H1 (cell line): Measurements from ENCODE around the gene ATAD3B. TPM values are rescaled to one million over a fixed set of nuclear protein-coding genes. Genes with fewer than 3 reads are reported as not detected.

Experiments
- CTCF ChIA-PET: fragments of 300-600 bp; sonication (Branson Sonifier 250); formaldehyde crosslinking; loops from one replicate; lab custom pipeline; 2021; ENCODE audit not compliant: partially characterized antibody; lab: Charles Lee
- POLR2A ChIA-PET: fragments of 300-600 bp; sonication (Branson Sonifier 250); formaldehyde crosslinking; loops from one replicate; lab custom pipeline; 2021; ENCODE audit warnings: inconsistent platforms; ENCODE audit not compliant: partially characterized antibody; lab: Charles Lee
- DNase-seq, 2 experiments: peaks; one replicate each; pipeline versions ENCODE4 v3.0.0 to v3.0.0-alpha.2; 2010 to 2022; ENCODE audit warnings: low spot score in 2 of 2, low read depth in 1 of 2, mixed read lengths in 1 of 2
- FAIRE-seq: peaks from 2 replicates; lab custom pipeline; 2011; peaks lifted over from hg19 to GRCh38; lab: Jason Lieb, UNC
- H2AFZ ChIP-seq: 2 replicates; pipeline ENCODE4 v1.8.1; 2012; ENCODE audit warnings: low read length, inconsistent platforms
- H2AK5ac ChIP-seq: 2 replicates; pipeline ENCODE4 v1.6.1; 2013; ENCODE audit warnings: low read depth, low read length
- H2BK120ac ChIP-seq: replicated peaks from 2 replicates; pipeline ENCODE3; 2013; ENCODE audit warnings: low read depth, low read length, inconsistent platforms
- H2BK12ac ChIP-seq: 2 replicates; pipeline ENCODE4 v1.6.1; 2013; ENCODE audit warnings: low read depth, low read length
- H2BK15ac ChIP-seq: 2 replicates; pipeline ENCODE4 v1.6.1; 2013; ENCODE audit warnings: low read length
- H2BK20ac ChIP-seq: 2 replicates; pipeline ENCODE4 v1.6.1; 2013; ENCODE audit warnings: low read length
- H2BK5ac ChIP-seq: 2 replicates; pipeline ENCODE4 v1.6.1; 2013; ENCODE audit warnings: low read depth, low read length
- H3K14ac ChIP-seq: 2 replicates; pipeline ENCODE4 v1.6.1; 2013; ENCODE audit warnings: inconsistent platforms; ENCODE audit not compliant: insufficient read length
- H3K18ac ChIP-seq: 2 replicates; pipeline ENCODE4 v1.6.1; 2013; ENCODE audit warnings: low read length; ENCODE audit errors: extremely low read depth
- H3K23ac ChIP-seq: 2 replicates; pipeline ENCODE4 v1.6.1; 2013; ENCODE audit warnings: inconsistent platforms; ENCODE audit not compliant: insufficient read length
- H3K23me2 ChIP-seq: 2 replicates; pipeline ENCODE4 v1.6.1; 2013; ENCODE audit warnings: low read depth, low read length
- H3K27ac ChIP-seq: 2 replicates; pipeline ENCODE4 v1.6.1; 2011; ENCODE audit warnings: low read depth, low read length, inconsistent platforms
- H3K27me3 ChIP-seq, 4 experiments: replicated peaks in 1 of 4; 1 replicate in 1 of 4; 2 replicates in 3 of 4; pipeline versions ENCODE4 v1.6.1 to v1.8.1; 2011 to 2013; ENCODE audit warnings: low read length in 3 of 4, mild to moderate bottlenecking in 3 of 4, inconsistent platforms in 2 of 4, mixed read lengths in 2 of 4, moderate library complexity in 1 of 4; ENCODE audit not compliant: control insufficient read depth in 3 of 4, insufficient read depth in 3 of 4; ENCODE audit errors: extremely low read depth in 1 of 4
- H3K36me3 ChIP-seq, 4 experiments: 2 replicates each; pipeline versions ENCODE4 v1.6.1 to v1.8.1; 2011 to 2013; ENCODE audit warnings: mild to moderate bottlenecking in 4 of 4, low read length in 3 of 4, moderate library complexity in 2 of 4, control low read depth in 1 of 4, inconsistent platforms in 1 of 4; ENCODE audit not compliant: insufficient read depth in 4 of 4, control insufficient read depth in 2 of 4
- H3K4ac ChIP-seq: replicated peaks from 2 replicates; pipeline ENCODE3; 2013; ENCODE audit warnings: low read length, low read depth, mixed read lengths, inconsistent platforms; ENCODE audit not compliant: insufficient read length
- H3K4me1 ChIP-seq, 4 experiments: replicated peaks in 1 of 4; 1 replicate in 1 of 4; 2 replicates in 3 of 4; pipeline versions ENCODE4 v1.6.1 to v1.8.1; 2011 to 2013; ENCODE audit warnings: low read length in 3 of 4, inconsistent platforms in 2 of 4, mixed read lengths in 1 of 4; ENCODE audit not compliant: insufficient read depth in 4 of 4, control insufficient read depth in 3 of 4
- H3K4me2 ChIP-seq, 2 experiments: 2 replicates each; pipeline versions ENCODE4 v1.6.1 to v1.8.1; 2011 to 2013; ENCODE audit warnings: low read depth in 2 of 2, low read length in 2 of 2, control low read depth in 1 of 2, inconsistent platforms in 1 of 2, mild to moderate bottlenecking in 1 of 2; ENCODE audit not compliant: insufficient read depth in 1 of 2
- H3K4me3 ChIP-seq, 4 experiments: fragments of 200-600, 300-600 bp in 1 of 4; sonication (generic), shearing (Covaris generic), sonication (Bioruptor Twin) in 1 of 4; 2 replicates each; pipeline versions ENCODE4 v1.5.1 to v1.8.1; 2011 to 2016; ENCODE audit warnings: low read length in 4 of 4, low read depth in 3 of 4, control low read depth in 2 of 4, inconsistent platforms in 2 of 4, mild to moderate bottlenecking in 2 of 4, mixed read lengths in 1 of 4, moderate library complexity in 1 of 4; ENCODE audit not compliant: insufficient read depth in 2 of 4; ENCODE audit errors: extremely low read depth in 1 of 4
- H3K56ac ChIP-seq: replicated peaks from 2 replicates; pipeline ENCODE3; 2013; ENCODE audit warnings: low read depth, mild to moderate bottlenecking, mixed read lengths, low read length, inconsistent platforms; ENCODE audit not compliant: insufficient read length
- H3K79me1 ChIP-seq: 2 replicates; pipeline ENCODE4 v1.6.1; 2013; ENCODE audit warnings: low read depth, low read length, control low read depth
- H3K79me2 ChIP-seq, 2 experiments: 2 replicates each; pipeline versions ENCODE4 v1.6.1 to v1.8.1; 2012 to 2013; ENCODE audit warnings: low read length in 2 of 2, mild to moderate bottlenecking in 2 of 2, inconsistent platforms in 1 of 2; ENCODE audit not compliant: insufficient read depth in 2 of 2, control insufficient read depth in 1 of 2
- H3K9ac ChIP-seq, 4 experiments: replicated peaks in 1 of 4; 1 replicate in 1 of 4; 2 replicates in 3 of 4; pipeline versions ENCODE4 v1.6.1 to v1.8.1; 2011 to 2013; ENCODE audit warnings: low read depth in 3 of 4, low read length in 3 of 4, control low read depth in 2 of 4, mild to moderate bottlenecking in 2 of 4, moderate library complexity in 2 of 4, inconsistent platforms in 1 of 4; ENCODE audit errors: extremely low read depth in 1 of 4
- H3K9me3 ChIP-seq, 2 experiments: 2 replicates each; pipeline versions ENCODE4 v1.6.1 to v1.8.1; 2012 to 2013; ENCODE audit warnings: mild to moderate bottlenecking in 2 of 2, moderate library complexity in 2 of 2, control low read depth in 1 of 2, inconsistent platforms in 1 of 2, low read depth in 1 of 2, low read length in 1 of 2, mixed read lengths in 1 of 2; ENCODE audit not compliant: insufficient read depth in 2 of 2
- H4K20me1 ChIP-seq, 2 experiments: replicated peaks in 1 of 2; 2 replicates each; pipeline versions ENCODE3 to v1.8.1; 2011 to 2013; ENCODE audit warnings: inconsistent platforms in 2 of 2, low read length in 2 of 2, mild to moderate bottlenecking in 1 of 2; ENCODE audit not compliant: insufficient read depth in 2 of 2, control insufficient read depth in 1 of 2
- H4K5ac ChIP-seq: 2 replicates; pipeline ENCODE4 v1.6.1; 2013; ENCODE audit warnings: low read length, low read depth, mixed read lengths, inconsistent platforms; ENCODE audit not compliant: insufficient read length
- H4K8ac ChIP-seq: 2 replicates; pipeline ENCODE4 v1.8.0; 2013; ENCODE audit warnings: mild to moderate bottlenecking, moderate library complexity, low read length, inconsistent platforms; ENCODE audit not compliant: insufficient read depth; ENCODE audit errors: extremely low read depth
- H4K91ac ChIP-seq: replicated peaks from 2 replicates; pipeline ENCODE3; 2013; ENCODE audit warnings: low read length, mixed read lengths, inconsistent platforms; ENCODE audit not compliant: insufficient read length
- CTCF ChIP-seq, 3 experiments: IDR thresholded peaks; 1 replicate in 2 of 3; 2 replicates in 1 of 3; pipeline versions ENCODE4 v1.5.1 to v1.6.1; 2011; ENCODE audit warnings: low read length in 3 of 3, mild to moderate bottlenecking in 3 of 3, inconsistent platforms in 2 of 3, low read depth in 1 of 3, moderate library complexity in 1 of 3; ENCODE audit not compliant: insufficient read depth in 1 of 3; ENCODE audit errors: control extremely low read depth in 1 of 3
- EGR1 ChIP-seq: IDR thresholded peaks from 2 replicates; pipeline ENCODE4 v1.6.1; 2011; ENCODE audit warnings: low read depth, low read length, borderline replicate concordance
- WGBS, 2 experiments: shearing (Covaris generic) in 1 of 2; methylation state at CpG; one replicate each; pipeline versions ENCODE4 v1.1.6 to v1.1.7; 2013 to 2015; ENCODE audit warnings: low lambda C conversion rate in 2 of 2, mixed read lengths in 2 of 2, inconsistent platforms in 1 of 2, low coverage in 1 of 2, missing lambda C conversion rate in 1 of 2; ENCODE audit not compliant: insufficient replicate concordance in 2 of 2, insufficient coverage in 1 of 2, insufficient read length in 1 of 2; ENCODE audit errors: extremely low coverage in 1 of 2, missing lambda C conversion rate in 1 of 2; 5-methylcytosine and 5-hydroxymethylcytosine counted together
- polyA plus RNA-seq, 7 experiments: library from polyadenylated mRNA; depleted of rRNA in 3 of 7; stranded (reverse) in 5 of 7; unstranded in 2 of 7; fragments of >200 nt in 5 of 7; fragments of 200-250 nt in 2 of 7; gene quantifications; 1 replicate in 5 of 7; 2 replicates in 1 of 7; 4 replicates in 1 of 7; pipeline versions ENCODE4 v1.2.1 to v1.2.3, GENCODE V29; 2011 to 2013; ENCODE audit warnings: missing spikeins in 2 of 7, mixed read lengths in 2 of 7
- total RNA-seq: library from RNA; stranded (reverse); fragmentation: NEBNext Ultra II Directional; extraction: Animal tissue kit (Norgen Biotek cat#: 25700); gene quantifications from 2 replicates; pipeline ENCODE4 v1.2.1, GENCODE V29; 2021

ATAD3B gene
- total and polyA plus RNA-seq, 2 of the 8 experiments (the other 6 are each of a cell fraction or from before 2014, with no cell fraction given), result 31.3 to 63.0 TPM

- H3K4me2 ChIP-seq, result no peak overlapping the region
- no peak overlapping the region for H2BK120ac ChIP-seq
- H2BK5ac ChIP-seq, result no peak overlapping the region
- H3K18ac ChIP-seq, result no peak overlapping the region
- no peak for TF ChIP-seq EGR1
- peak in 1 of 3 experiments; percentile 6; a peak in 1 of 4 replicates for TF ChIP-seq CTCF (IDR thresholded peaks at IDR 0.05; ENCODE audit: control extremely low read depth in 1 of 3, insufficient read depth in 1 of 3, low read depth in 1 of 3, low read length in 3 of 3)
- no peak overlapping the region for H2AK5ac ChIP-seq
- POLR2A ChIA-PET, result interaction anchor here (0.8 to 2.1 kb wide), 5 partner anchors 10 to 51 kb away, joined by 3 to 5 read pairs (median 3); no protein-coding TSS in a partner anchor
- H3K27ac ChIP-seq, result no peak overlapping the region
- H3K79me2 ChIP-seq, result no peaks in the 10 kb centered on the region
- 94% methylated on average over 16 of the region's 16 CpGs; no CpG with 5 or more reads in 1 of the 2 experiments for WGBS, 2 experiments
- no peak overlapping the region for H2AFZ ChIP-seq
- no peaks in the 10 kb centered on the region for H3K4me1 ChIP-seq
- H3K9ac ChIP-seq, result no peak overlapping the region
- no peaks in the 10 kb centered on the region for H3K36me3 ChIP-seq
- H3K79me1 ChIP-seq, result no peaks in the 10 kb centered on the region
- H2BK12ac ChIP-seq, result no peak overlapping the region
- H3K56ac ChIP-seq, result no peak overlapping the region
- H4K91ac ChIP-seq, result no peak overlapping the region
- H4K5ac ChIP-seq, result no peak overlapping the region
- FAIRE-seq (no peak), DNase-seq (no peak)
- H2BK15ac ChIP-seq, result no peak overlapping the region
- H4K20me1 ChIP-seq, result no peaks in the 10 kb centered on the region
- CTCF ChIA-PET, result interaction anchor here (0.8 to 2.2 kb wide), 3 partner anchors 9 to 47 kb away, joined by 3 to 5 read pairs (median 5); no protein-coding TSS in a partner anchor
- no peak overlapping the region for H3K23ac ChIP-seq
- H4K8ac ChIP-seq, result no peak overlapping the region
- H3K14ac ChIP-seq, result no peak overlapping the region
- no peak overlapping the region for H3K4ac ChIP-seq
- no peak overlapping the region for H3K4me3 ChIP-seq
- H2BK20ac ChIP-seq, result no peak overlapping the region
- H3K27me3 ChIP-seq, result no peaks in the 10 kb centered on the region
- no peaks in the 10 kb centered on the region for H3K9me3 ChIP-seq
- H3K23me2 ChIP-seq, result no peaks in the 10 kb centered on the region
Observed at GRCh38 chr1:1452882-1453281, 18.7 kb upstream of the ATAD3B start.
